Keratinocyte (primary cell): Measurements from ENCODE around the gene BARX2.

Source experiments
- EZH2 ChIP-seq: IDR thresholded peaks from one replicate; pipeline ENCODE4 v1.6.1; 2012; ENCODE audit warnings: inconsistent platforms, mild to moderate bottlenecking, low read length, moderate library complexity
- TF ChIP-seq, protein P1 (sequence below), 3 experiments: IDR thresholded peaks in 1 of 3; conservative IDR thresholded peaks in 1 of 3; optimal IDR thresholded peaks in 1 of 3; 2 replicates in 2 of 3; 3 replicates in 1 of 3; pipeline versions ENCODE3 to v1.5.1; 2011; ENCODE audit warnings: low read length in 3 of 3, mild to moderate bottlenecking in 3 of 3, moderate library complexity in 2 of 3, control low read depth in 1 of 3, inconsistent platforms in 1 of 3; ENCODE audit not compliant: insufficient read depth in 2 of 3; ENCODE audit errors: extremely low read depth in 1 of 3

DNA sequence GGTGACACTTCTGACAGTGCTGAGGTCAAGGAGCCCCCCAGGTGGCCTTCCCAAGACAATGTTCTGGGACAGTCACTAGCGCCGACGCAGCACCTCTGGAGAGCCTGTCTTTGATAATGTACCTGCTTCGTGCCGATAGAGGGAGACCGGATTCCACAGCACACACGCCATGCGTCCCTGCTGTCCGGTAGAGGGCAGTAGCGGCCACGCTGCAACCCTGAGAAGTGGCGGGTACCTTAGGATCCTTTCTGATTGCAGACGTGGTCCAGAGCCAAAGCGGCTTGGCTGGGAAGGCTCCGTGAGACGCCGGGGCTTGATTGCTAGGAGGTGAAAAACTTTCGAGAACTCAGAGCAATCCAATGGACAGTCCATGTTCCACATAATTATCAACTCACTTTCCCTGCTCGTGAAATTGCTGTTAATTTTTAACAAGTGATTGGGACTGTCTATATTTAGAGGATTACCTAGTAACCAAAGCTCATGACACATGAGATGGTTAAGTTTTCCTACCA, 11.4 kb upstream of the BARX2 start:
- TF ChIP-seq, protein P1, sequence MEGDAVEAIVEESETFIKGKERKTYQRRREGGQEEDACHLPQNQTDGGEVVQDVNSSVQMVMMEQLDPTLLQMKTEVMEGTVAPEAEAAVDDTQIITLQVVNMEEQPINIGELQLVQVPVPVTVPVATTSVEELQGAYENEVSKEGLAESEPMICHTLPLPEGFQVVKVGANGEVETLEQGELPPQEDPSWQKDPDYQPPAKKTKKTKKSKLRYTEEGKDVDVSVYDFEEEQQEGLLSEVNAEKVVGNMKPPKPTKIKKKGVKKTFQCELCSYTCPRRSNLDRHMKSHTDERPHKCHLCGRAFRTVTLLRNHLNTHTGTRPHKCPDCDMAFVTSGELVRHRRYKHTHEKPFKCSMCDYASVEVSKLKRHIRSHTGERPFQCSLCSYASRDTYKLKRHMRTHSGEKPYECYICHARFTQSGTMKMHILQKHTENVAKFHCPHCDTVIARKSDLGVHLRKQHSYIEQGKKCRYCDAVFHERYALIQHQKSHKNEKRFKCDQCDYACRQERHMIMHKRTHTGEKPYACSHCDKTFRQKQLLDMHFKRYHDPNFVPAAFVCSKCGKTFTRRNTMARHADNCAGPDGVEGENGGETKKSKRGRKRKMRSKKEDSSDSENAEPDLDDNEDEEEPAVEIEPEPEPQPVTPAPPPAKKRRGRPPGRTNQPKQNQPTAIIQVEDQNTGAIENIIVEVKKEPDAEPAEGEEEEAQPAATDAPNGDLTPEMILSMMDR (optimal IDR thresholded peaks at IDR 0.05 in 1 of 3, IDR thresholded peaks at IDR 0.05 in 1 of 3, conservative IDR thresholded peaks at IDR 0.05 in 1 of 3; ENCODE audit: extremely low read depth in 1 of 3, insufficient read depth in 2 of 3, low read length in 3 of 3) = peak; percentile 100
- TF ChIP-seq EZH2 = no peak
